Astrocyte of the cerebellum (primary cell): ENCODE results near the gene ASMT.

ENCODE experiments used
- DNase-seq: peaks from one replicate; pipeline ENCODE4 v3.0.0-alpha.2; 2011; ENCODE audit warnings: low read depth
- H3K4me3 ChIP-seq: 2 replicates; pipeline ENCODE4 v1.5.1; 2011; ENCODE audit warnings: mild to moderate bottlenecking, low read depth, low read length, moderate library complexity
- in situ Hi-C: cut with HindIII; loops from 2 replicates; pipeline ENCODE4 v1.10.0; 2017; ENCODE audit warnings: low sequenced_read_pairs
- TF ChIP-seq, protein P1 (sequence below): IDR thresholded peaks from 2 replicates; pipeline ENCODE4 v1.5.1; 2012; ENCODE audit warnings: low read length, low read depth, moderate library complexity, mild to moderate bottlenecking; ENCODE audit errors: missing control alignments

Gene ASMT

DNA sequence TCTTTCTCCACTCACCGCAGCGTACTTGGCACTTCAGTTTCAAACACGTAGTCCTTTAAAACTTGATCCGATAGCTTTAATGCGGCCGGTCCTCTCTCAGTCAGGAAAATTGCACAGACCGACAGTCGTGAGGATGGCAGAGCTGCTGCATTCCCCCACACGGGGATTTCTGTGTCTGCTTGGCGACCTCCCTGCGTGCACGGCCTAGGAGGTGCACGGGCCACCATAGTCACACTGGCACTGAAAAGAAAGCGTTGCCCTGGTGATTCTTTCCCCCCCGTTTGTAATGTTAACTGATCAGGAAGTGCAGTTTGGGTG lies 13.1 kb upstream of the ASMT start:
- TF ChIP-seq, protein P1, sequence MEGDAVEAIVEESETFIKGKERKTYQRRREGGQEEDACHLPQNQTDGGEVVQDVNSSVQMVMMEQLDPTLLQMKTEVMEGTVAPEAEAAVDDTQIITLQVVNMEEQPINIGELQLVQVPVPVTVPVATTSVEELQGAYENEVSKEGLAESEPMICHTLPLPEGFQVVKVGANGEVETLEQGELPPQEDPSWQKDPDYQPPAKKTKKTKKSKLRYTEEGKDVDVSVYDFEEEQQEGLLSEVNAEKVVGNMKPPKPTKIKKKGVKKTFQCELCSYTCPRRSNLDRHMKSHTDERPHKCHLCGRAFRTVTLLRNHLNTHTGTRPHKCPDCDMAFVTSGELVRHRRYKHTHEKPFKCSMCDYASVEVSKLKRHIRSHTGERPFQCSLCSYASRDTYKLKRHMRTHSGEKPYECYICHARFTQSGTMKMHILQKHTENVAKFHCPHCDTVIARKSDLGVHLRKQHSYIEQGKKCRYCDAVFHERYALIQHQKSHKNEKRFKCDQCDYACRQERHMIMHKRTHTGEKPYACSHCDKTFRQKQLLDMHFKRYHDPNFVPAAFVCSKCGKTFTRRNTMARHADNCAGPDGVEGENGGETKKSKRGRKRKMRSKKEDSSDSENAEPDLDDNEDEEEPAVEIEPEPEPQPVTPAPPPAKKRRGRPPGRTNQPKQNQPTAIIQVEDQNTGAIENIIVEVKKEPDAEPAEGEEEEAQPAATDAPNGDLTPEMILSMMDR = no peak
- in situ Hi-C loops = no loop called here
- no peak for DNase-seq
- H3K4me3 ChIP-seq = no peak overlapping the region

DNA sequence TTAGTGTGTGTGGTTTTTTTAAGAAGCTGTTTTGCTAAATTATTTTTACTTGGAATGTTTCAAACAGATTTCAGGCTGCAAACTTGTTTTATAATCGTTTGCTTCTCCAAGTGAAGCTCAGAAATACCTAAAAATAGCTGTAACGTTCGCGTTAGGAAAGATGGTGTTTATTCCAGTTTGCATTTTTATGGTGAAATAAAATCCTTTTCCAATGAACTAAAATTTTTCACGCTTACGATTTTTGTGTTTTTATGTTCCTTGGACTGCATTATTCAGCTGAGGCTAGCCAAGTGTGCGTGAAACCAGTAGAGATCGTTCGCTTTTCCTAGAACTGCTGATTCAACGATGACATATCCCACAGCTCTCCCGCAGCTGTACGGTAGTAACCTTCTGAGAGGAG lies 12.6 kb upstream of the ASMT start:
- no peak for DNase-seq

DNA sequence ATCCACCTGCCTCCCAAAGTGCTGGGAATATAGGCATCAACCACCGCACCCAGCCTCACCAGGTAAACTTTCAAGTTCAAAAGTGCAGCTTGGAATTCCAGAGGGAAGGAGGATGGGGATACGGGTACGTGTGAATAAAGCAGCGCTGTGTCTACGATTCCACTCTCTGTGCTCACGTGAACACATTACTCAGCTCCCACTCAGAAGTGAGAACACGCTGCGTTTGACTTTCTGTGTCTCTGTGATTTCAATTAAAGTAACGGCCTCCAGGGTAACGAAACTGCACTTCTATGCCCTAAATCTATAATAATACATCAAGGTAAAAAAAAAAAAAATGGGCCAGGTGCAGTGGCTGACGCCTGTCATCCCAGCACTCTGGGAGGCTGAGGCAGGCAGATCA lies 8.4 kb upstream of the ASMT start:
- no peak for DNase-seq
- no peak overlapping the region for H3K4me3 ChIP-seq
- in situ Hi-C loops = no loop called here
- TF ChIP-seq, protein P1 = no peak

More for the DNA sequence above, 12.6 kb upstream of the ASMT start:
- H3K4me3 ChIP-seq = no peak overlapping the region
- TF ChIP-seq, protein P1 = no peak
- in situ Hi-C loops = no loop called here

DNA sequence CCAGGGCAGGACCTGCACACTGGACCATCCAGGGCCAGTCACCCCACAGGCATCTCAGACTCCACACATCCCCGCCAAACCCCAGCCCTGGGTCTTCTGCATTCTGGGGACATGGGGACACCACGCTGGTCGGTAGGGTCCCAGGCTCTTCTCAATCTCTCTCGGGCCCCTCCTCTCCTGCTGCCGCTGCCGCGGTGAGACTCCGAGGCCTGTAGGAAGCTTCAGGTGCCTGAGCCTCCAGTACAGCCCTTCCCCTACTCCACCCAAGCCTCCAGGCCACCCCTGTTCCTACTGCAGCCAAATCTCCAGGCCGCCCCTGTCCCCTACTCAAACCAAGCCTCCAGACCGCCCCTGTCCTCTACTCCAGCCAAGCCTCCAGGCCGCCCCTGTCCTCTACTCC lies 5.5 kb upstream of the ASMT start:
- in situ Hi-C loops = no loop called here
- DNase-seq = no peak
- TF ChIP-seq, protein P1 = no peak
- no peak overlapping the region for H3K4me3 ChIP-seq

DNA sequence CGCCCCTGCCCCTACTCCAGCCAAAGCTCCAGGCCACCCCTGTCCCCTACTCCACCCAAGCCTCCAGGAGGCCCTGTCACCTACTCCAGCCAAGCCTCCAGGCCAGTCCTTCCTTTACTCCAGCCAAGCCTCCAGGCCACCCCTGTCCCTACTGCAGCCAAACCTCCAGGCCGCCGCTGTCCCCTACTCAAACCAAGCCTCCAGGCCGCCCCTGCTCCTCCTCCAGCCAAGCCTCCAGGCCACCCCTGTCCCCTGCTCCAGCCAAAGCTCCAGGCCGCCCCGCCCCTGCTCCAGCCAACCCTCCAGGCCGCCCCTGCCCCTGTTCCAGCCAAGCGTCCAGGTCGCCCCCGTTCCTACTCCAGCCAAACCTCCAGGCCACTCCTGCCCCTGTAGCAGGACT lies 5.1 kb upstream of the ASMT start:
- in situ Hi-C loops = no loop called here

DNA sequence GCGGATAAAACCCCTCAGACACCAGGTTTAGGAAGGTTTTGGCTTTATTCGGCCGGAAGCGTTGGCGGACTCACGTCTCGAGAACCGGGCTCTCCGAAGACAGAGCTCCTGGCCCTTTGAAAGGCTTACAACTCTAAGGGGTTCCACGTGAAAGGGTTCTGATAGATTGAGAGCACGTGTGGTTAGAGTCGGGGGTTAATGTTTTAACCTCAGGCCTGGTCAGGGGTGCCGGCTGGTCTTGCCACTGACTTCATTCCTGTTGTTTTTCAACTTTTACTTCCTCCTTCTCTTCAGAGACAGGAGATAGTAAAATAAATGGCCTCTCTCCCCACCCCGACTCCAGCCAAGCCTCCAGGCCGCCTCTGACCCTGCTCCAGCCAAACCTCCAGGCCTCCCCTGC lies 4.7 kb upstream of the ASMT start:
- TF ChIP-seq, protein P1 = no peak
- DNase-seq = no peak
- in situ Hi-C loops = no loop called here
- no peak overlapping the region for H3K4me3 ChIP-seq

More for the DNA sequence above, 5.1 kb upstream of the ASMT start:
- TF ChIP-seq, protein P1 = no peak
- DNase-seq = no peak
- H3K4me3 ChIP-seq = no peak overlapping the region

DNA sequence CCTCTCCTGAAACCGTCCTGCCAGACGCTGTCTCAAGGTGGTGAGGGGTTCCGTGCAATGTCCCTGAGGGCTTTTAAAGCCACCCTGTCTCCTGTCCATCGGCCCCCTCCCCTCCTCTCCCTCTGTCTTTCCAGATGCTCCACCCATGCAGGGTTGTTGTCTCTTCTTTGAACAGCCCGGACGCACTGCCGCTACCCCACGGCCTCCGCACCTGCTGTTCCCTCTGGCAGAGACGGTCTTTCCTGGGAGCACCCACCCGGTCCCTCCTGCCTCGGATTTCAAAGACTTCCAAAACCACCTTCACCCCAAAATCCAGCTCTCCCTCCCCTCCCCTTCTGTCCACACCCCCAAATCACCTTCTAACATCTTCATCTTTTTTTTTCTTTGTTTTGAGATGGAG lies 4.1 kb upstream of the ASMT start:
- TF ChIP-seq, protein P1 = no peak
- in situ Hi-C loops = no loop called here
- H3K4me3 ChIP-seq = no peak overlapping the region
- no peak for DNase-seq
